HEK293 (cell line): ENCODE results near the gene RACGAP1.

ENCODE experiments used
- HOXA7 ChIP-seq: sonication (generic); formaldehyde crosslinking; IDR thresholded peaks from 2 replicates; pipeline ENCODE4 v1.8.1; 2022; ENCODE audit warnings: missing genetic modification reagents, borderline replicate concordance
- HOXD13 ChIP-seq: sonication (generic); formaldehyde crosslinking; IDR thresholded peaks from 2 replicates; pipeline ENCODE4 v1.8.0; 2022; ENCODE audit warnings: missing genetic modification reagents, borderline replicate concordance
- SP2 ChIP-seq: fragments of 450-650 bp; formaldehyde crosslinking; IDR thresholded peaks from 2 replicates; pipeline ENCODE4 v1.5.1; 2016; ENCODE audit warnings: missing biosample characterization, missing genetic modification characterization
- YY1 ChIP-seq: fragments of 450-650 bp; formaldehyde crosslinking; IDR thresholded peaks from 2 replicates; pipeline ENCODE4 v1.5.1; 2018; ENCODE audit warnings: missing biosample characterization, missing genetic modification characterization
- ZBTB1 ChIP-seq: fragments of 450-650 bp; formaldehyde crosslinking; IDR thresholded peaks from 2 replicates; pipeline ENCODE4 v1.5.1; 2016; ENCODE audit warnings: missing biosample characterization, missing genetic modification characterization
- ZBTB17 ChIP-seq: fragments of 450-650 bp; formaldehyde crosslinking; IDR thresholded peaks from 2 replicates; pipeline ENCODE4 v1.5.1; 2016; ENCODE audit warnings: missing biosample characterization, missing genetic modification characterization
- ZBTB21 ChIP-seq: fragments of 450-650 bp; formaldehyde crosslinking; IDR thresholded peaks from 2 replicates; pipeline ENCODE4 v1.5.1; 2017; ENCODE audit warnings: missing biosample characterization, missing genetic modification characterization
- ZFP37 ChIP-seq: fragments of 450-650 bp; formaldehyde crosslinking; IDR thresholded peaks from 2 replicates; pipeline ENCODE4 v1.5.1; 2016; ENCODE audit warnings: missing biosample characterization, missing genetic modification characterization
- ZNF184 ChIP-seq: fragments of 450-650 bp; IDR thresholded peaks from 2 replicates; pipeline ENCODE4 v1.5.1; 2018; ENCODE audit warnings: missing biosample characterization, mild to moderate bottlenecking, missing genetic modification characterization
- ZNF223 ChIP-seq: fragments of 450-650 bp; formaldehyde crosslinking; IDR thresholded peaks from 2 replicates; pipeline ENCODE4 v1.5.1; 2016; ENCODE audit warnings: missing biosample characterization, missing genetic modification characterization
- ZNF335 ChIP-seq: fragments of 450-650 bp; formaldehyde crosslinking; conservative IDR thresholded peaks from 2 replicates; pipeline ENCODE4 v1.5.1; 2016; ENCODE audit warnings: missing biosample characterization, missing genetic modification characterization
- ZNF404 ChIP-seq: fragments of 450-650 bp; formaldehyde crosslinking; IDR thresholded peaks from 2 replicates; pipeline ENCODE4 v1.5.1; 2017; ENCODE audit warnings: missing biosample characterization, missing genetic modification characterization
- ZNF426 ChIP-seq: fragments of 450-650 bp; formaldehyde crosslinking; IDR thresholded peaks from 2 replicates; pipeline ENCODE4 v1.5.1; 2017; ENCODE audit warnings: missing biosample characterization, missing genetic modification characterization, mild to moderate bottlenecking, inconsistent platforms, moderate library complexity
- ZNF629 ChIP-seq: fragments of 450-650 bp; formaldehyde crosslinking; IDR thresholded peaks from 2 replicates; pipeline ENCODE4 v1.5.1; 2017; ENCODE audit warnings: missing biosample characterization, missing genetic modification characterization
- ZNF660 ChIP-seq: fragments of 450-650 bp; IDR thresholded peaks from 2 replicates; pipeline ENCODE4 v1.5.1; 2018; ENCODE audit warnings: missing biosample characterization, mild to moderate bottlenecking, missing genetic modification characterization
- ZNF664 ChIP-seq: fragments of 450-650 bp; formaldehyde crosslinking; IDR thresholded peaks from 2 replicates; pipeline ENCODE4 v1.5.1; 2016; ENCODE audit warnings: missing biosample characterization, missing genetic modification characterization
- ZNF670 ChIP-seq: fragments of 450-650 bp; formaldehyde crosslinking; IDR thresholded peaks from 2 replicates; pipeline ENCODE4 v1.5.1; 2016; ENCODE audit warnings: missing biosample characterization, missing genetic modification characterization, low read depth
- TF ChIP-seq, protein P1 (sequence below): fragments of 450-650 bp; formaldehyde crosslinking; IDR thresholded peaks from 2 replicates; pipeline ENCODE4 v1.5.1; 2017; ENCODE audit warnings: missing biosample characterization, missing genetic modification characterization
- TF ChIP-seq, protein P2 (sequence below): fragments of 450-650 bp; IDR thresholded peaks from 2 replicates; pipeline ENCODE4 v1.5.1; 2018; ENCODE audit warnings: missing biosample characterization, mild to moderate bottlenecking, missing genetic modification characterization
- TF ChIP-seq, protein P3 (sequence below): fragments of 450-650 bp; formaldehyde crosslinking; IDR thresholded peaks from 2 replicates; pipeline ENCODE4 v1.5.1; 2016; ENCODE audit warnings: missing biosample characterization, missing genetic modification characterization
- TF ChIP-seq, protein P4 (sequence below): fragments of 450-650 bp; formaldehyde crosslinking; IDR thresholded peaks from 2 replicates; pipeline ENCODE4 v1.5.1; 2016; ENCODE audit warnings: missing biosample characterization, missing genetic modification characterization
- TF ChIP-seq, protein P5 (sequence below): fragments of 450-650 bp; formaldehyde crosslinking; IDR thresholded peaks from 2 replicates; pipeline ENCODE4 v1.5.1; 2016; ENCODE audit warnings: missing biosample characterization, missing genetic modification characterization
- TF ChIP-seq, protein P6 (sequence below): fragments of 450-650 bp; formaldehyde crosslinking; IDR thresholded peaks from 2 replicates; pipeline ENCODE4 v1.5.1; 2017; ENCODE audit warnings: missing biosample characterization, missing genetic modification characterization

The RACGAP1 gene

DNA sequence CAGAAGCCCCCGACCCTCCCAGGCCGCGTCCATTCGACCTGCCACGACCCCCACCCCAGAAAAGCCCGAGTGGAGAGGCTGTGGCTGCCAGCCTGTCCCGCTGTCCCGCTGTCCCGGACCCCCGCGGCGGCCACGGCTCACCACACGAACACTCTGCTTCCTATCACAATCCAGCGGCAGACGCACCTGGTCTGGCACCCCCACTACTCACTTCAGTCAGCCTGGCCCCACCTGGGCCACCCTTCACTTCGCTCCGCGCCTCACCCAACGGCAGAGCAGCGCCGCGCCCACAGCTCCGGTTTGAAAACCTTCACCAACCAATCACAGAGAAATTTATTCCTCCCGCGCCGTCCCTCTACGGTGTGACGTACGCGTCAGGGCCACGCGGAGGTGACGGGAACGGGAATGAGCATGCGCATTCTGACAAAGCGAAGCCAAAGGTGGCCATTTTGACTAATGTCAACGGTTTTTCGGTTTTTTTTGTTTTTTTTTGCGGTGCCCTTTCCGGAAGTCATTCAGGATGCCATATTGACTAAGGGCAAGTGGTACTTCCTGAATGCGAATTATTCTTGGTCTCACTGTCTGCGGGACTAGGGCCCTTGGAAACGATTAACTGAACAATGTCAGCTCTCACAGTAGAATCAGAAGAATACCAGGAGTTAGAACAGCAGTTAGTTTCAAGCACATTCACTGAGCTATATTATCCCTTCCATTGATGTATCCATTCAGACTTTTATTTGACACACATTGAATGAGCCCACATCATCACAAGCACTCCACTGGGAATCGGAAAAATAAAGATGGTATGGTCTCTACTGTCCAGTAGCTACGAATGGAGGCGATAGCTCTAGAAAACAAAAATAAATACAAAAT lies at the start of gene RACGAP1 (continued):
- TF ChIP-seq, protein P1, sequence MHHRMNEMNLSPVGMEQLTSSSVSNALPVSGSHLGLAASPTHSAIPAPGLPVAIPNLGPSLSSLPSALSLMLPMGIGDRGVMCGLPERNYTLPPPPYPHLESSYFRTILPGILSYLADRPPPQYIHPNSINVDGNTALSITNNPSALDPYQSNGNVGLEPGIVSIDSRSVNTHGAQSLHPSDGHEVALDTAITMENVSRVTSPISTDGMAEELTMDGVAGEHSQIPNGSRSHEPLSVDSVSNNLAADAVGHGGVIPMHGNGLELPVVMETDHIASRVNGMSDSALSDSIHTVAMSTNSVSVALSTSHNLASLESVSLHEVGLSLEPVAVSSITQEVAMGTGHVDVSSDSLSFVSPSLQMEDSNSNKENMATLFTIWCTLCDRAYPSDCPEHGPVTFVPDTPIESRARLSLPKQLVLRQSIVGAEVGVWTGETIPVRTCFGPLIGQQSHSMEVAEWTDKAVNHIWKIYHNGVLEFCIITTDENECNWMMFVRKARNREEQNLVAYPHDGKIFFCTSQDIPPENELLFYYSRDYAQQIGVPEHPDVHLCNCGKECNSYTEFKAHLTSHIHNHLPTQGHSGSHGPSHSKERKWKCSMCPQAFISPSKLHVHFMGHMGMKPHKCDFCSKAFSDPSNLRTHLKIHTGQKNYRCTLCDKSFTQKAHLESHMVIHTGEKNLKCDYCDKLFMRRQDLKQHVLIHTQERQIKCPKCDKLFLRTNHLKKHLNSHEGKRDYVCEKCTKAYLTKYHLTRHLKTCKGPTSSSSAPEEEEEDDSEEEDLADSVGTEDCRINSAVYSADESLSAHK (tag by site-specific recombination): peak; percentile 26; the same call in 1 of the 2 replicates
- TF ChIP-seq ZNF223 (tag by site-specific recombination): peak; percentile 88
- no peak for TF ChIP-seq ZNF184 (tag by site-specific recombination)
- TF ChIP-seq, protein P2, sequence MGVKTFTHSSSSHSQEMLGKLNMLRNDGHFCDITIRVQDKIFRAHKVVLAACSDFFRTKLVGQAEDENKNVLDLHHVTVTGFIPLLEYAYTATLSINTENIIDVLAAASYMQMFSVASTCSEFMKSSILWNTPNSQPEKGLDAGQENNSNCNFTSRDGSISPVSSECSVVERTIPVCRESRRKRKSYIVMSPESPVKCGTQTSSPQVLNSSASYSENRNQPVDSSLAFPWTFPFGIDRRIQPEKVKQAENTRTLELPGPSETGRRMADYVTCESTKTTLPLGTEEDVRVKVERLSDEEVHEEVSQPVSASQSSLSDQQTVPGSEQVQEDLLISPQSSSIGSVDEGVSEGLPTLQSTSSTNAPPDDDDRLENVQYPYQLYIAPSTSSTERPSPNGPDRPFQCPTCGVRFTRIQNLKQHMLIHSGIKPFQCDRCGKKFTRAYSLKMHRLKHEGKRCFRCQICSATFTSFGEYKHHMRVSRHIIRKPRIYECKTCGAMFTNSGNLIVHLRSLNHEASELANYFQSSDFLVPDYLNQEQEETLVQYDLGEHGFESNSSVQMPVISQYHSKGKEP (tag by site-specific recombination): no peak
- no peak for TF ChIP-seq ZNF426 (tag by site-specific recombination)
- TF ChIP-seq ZNF629 (tag by site-specific recombination): peak; percentile 98
- TF ChIP-seq ZNF335 (tag by site-specific recombination): peak; percentile 99
- no peak for TF ChIP-seq HOXD13 (CRISPR knock-in tag)
- TF ChIP-seq ZBTB17 (tag by site-specific recombination): peak; percentile 89
- TF ChIP-seq, protein P3, sequence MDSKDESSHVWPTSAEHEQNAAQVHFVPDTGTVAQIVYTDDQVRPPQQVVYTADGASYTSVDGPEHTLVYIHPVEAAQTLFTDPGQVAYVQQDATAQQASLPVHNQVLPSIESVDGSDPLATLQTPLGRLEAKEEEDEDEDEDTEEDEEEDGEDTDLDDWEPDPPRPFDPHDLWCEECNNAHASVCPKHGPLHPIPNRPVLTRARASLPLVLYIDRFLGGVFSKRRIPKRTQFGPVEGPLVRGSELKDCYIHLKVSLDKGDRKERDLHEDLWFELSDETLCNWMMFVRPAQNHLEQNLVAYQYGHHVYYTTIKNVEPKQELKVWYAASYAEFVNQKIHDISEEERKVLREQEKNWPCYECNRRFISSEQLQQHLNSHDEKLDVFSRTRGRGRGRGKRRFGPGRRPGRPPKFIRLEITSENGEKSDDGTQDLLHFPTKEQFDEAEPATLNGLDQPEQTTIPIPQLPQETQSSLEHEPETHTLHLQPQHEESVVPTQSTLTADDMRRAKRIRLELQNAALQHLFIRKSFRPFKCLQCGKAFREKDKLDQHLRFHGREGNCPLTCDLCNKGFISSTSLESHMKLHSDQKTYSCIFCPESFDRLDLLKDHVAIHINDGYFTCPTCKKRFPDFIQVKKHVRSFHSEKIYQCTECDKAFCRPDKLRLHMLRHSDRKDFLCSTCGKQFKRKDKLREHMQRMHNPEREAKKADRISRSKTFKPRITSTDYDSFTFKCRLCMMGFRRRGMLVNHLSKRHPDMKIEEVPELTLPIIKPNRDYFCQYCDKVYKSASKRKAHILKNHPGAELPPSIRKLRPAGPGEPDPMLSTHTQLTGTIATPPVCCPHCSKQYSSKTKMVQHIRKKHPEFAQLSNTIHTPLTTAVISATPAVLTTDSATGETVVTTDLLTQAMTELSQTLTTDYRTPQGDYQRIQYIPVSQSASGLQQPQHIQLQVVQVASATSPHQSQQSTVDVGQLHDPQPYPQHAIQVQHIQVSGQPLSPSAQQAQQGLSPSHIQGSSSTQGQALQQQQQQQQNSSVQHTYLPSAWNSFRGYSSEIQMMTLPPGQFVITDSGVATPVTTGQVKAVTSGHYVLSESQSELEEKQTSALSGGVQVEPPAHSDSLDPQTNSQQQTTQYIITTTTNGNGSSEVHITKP: peak; percentile 78
- TF ChIP-seq ZBTB1 (tag by site-specific recombination): no peak
- TF ChIP-seq ZNF670 (tag by site-specific recombination): no peak
- TF ChIP-seq, protein P4, sequence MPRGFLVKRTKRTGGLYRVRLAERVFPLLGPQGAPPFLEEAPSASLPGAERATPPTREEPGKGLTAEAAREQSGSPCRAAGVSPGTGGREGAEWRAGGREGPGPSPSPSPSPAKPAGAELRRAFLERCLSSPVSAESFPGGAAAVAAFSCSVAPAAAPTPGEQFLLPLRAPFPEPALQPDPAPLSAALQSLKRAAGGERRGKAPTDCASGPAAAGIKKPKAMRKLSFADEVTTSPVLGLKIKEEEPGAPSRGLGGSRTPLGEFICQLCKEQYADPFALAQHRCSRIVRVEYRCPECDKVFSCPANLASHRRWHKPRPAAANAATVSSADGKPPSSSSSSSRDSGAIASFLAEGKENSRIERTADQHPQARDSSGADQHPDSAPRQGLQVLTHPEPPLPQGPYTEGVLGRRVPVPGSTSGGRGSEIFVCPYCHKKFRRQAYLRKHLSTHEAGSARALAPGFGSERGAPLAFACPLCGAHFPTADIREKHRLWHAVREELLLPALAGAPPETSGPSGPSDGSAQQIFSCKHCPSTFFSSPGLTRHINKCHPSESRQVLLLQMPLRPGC: peak; percentile 60; the same call in 1 of the 2 replicates
- no peak for TF ChIP-seq ZNF660 (tag by site-specific recombination)
- TF ChIP-seq YY1 (tag by site-specific recombination): peak; percentile 99
- TF ChIP-seq ZNF664 (tag by site-specific recombination): 0 out of 2 replicates have a peak, but pooled peaks have one; percentile 9
- TF ChIP-seq ZNF404 (tag by site-specific recombination): no peak
- TF ChIP-seq, protein P5, sequence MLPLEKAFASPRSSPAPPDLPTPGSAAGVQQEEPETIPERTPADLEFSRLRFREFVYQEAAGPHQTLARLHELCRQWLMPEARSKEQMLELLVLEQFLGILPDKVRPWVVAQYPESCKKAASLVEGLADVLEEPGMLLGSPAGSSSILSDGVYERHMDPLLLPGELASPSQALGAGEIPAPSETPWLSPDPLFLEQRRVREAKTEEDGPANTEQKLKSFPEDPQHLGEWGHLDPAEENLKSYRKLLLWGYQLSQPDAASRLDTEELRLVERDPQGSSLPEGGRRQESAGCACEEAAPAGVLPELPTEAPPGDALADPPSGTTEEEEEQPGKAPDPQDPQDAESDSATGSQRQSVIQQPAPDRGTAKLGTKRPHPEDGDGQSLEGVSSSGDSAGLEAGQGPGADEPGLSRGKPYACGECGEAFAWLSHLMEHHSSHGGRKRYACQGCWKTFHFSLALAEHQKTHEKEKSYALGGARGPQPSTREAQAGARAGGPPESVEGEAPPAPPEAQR (tag by site-specific recombination): no peak
- peak; percentile 95 for TF ChIP-seq ZBTB21 (tag by site-specific recombination)
- TF ChIP-seq, protein P6, sequence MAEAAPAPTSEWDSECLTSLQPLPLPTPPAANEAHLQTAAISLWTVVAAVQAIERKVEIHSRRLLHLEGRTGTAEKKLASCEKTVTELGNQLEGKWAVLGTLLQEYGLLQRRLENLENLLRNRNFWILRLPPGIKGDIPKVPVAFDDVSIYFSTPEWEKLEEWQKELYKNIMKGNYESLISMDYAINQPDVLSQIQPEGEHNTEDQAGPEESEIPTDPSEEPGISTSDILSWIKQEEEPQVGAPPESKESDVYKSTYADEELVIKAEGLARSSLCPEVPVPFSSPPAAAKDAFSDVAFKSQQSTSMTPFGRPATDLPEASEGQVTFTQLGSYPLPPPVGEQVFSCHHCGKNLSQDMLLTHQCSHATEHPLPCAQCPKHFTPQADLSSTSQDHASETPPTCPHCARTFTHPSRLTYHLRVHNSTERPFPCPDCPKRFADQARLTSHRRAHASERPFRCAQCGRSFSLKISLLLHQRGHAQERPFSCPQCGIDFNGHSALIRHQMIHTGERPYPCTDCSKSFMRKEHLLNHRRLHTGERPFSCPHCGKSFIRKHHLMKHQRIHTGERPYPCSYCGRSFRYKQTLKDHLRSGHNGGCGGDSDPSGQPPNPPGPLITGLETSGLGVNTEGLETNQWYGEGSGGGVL (tag by site-specific recombination): no peak
- peak; percentile 88 for TF ChIP-seq SP2 (tag by site-specific recombination)
- peak; percentile 12; the same call in 1 of the 2 replicates for TF ChIP-seq ZFP37 (tag by site-specific recombination)
- no peak for TF ChIP-seq HOXA7 (CRISPR knock-in tag)
